HG03196 (cell line): ENCODE results near the gene PNPLA8.

ENCODE experiments used
- ATAC-seq: cut with Tn5 transposase; IDR thresholded peaks from one replicate; pipeline ENCODE4 v1.9.1; 2021; ENCODE audit not compliant: unreplicated experiment

Gene PNPLA8

DNA sequence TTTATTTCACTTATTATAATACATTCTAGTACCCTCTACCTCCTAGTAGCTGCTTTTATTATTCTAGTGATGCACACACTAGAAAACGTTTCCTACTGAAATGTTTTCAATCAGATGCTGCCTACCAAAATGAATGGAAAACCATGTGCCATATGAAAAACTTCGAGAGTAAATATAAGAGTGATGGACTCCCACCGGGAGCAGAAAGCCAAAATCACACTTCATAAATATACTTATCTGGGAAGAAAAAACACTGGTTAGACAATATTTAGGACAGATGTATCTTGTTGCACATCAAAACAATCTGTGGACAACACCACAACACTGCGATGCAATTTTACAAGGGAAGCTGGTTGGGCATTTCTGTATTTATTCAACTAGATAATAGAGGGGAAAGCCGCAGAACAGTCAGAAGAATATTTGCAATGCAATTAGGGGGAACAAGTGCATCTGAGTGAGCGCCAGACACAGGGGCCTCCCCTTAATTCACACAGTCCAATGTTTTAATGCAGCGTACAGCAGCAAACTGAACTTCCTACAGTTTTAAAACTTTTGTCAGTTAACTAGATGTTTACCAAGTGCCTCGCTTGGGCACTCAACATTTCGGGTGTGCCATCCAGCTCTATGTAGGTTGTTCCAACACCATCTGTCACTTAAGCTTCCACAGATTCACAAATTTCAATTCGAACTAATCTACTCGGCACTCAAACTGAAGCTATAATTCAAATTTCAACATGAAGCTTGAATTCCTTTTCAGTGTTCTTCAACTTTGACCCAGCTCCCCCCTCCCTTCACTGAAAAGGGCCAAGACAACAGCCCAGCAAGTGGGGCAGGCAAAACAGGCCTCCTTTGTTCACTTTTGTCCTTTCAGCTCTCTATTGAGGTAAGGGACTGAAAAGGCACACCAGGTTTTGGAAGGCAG, 77.1 kb downstream of the PNPLA8 start:
- no peak for ATAC-seq

DNA sequence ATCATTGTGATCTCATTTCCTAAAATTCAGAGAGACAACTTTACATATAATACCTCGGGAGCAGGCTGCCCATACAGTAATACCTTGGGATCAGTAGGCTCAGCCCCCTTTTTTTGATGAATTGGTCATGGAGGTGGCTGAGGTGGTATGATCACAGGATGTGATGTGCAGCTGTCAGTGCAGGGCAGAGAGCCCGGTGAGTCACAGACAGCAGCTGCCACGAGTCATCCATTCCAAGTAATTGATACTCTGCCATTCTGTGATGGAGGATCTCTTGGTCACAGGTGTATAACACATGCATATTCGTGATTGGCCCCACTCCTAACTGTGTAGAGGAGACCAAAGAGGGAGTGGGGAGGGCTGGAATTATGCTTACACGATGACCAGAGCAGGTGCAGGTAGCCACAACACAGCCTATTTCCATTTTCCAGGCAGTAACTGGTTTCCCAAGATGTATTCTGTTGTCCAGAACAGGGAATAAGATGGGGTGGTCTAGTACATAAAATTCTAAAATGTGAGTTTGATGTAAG, 83.8 kb downstream of the PNPLA8 start:
- no peak for ATAC-seq

DNA sequence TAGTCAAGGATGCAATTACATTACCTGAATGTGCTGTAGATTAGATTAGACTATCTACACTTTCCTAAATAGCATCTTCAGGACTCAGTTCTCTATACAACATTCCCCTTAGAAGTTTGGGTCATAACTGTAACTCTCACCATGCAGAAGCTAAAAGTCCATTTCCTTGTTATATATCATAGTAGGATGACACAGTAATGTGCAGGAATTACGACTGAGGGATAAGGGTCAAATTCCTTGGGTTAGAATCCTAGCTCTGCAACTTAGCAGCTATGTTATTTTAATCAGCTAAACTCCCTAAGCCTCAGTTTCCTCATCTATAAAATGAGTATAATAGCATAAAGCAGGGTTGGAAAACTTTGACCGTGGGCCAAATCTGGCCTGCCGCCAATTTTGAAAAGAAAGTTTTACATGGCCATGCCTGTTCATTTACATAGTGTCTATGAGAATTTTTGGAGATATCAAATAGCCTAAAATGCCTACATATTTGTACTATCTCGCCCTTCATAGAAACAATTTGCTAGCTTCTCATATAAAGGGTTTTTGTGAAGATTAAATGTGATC, 84.5 kb downstream of the PNPLA8 start:
- no peak for ATAC-seq

DNA sequence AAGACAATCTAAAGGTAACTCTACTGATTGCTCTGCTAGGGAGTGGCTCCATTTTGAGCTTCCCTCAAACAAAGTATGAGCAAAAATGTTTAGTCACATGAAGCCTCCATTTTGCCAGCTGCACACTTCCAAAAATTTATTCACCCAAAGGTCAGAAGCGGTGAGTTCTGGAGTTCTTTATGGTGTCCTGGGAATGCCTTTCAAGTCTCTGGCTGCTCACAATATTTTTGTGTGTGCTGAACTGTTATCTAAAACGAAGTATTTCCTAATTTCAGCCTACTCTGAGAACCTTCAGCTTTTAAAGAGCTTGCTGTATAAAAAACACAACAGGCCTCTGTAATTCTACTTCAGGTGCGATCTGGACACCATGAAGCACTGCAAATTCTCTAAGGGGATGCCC, 85.3 kb downstream of the PNPLA8 start:
- no peak for ATAC-seq

DNA sequence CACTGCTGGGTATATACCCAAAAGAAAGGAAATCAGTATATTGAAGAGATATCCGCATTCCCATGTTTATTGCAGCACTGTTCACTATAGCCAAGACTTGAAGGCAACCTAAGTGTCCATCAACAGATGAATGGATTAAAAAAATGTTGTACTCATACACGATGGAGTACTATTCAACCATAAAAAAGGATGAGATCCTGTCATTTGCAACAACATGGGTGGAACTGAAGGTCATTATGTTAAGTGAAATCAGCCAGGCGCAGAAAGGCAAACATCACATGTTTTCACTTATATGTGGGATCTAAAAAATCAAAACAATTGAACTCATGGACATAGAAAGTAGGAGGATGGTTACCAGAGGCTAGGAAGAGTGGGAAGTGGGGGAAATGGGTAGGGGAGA, 89.0 kb downstream of the PNPLA8 start:
- ATAC-seq: no peak

DNA sequence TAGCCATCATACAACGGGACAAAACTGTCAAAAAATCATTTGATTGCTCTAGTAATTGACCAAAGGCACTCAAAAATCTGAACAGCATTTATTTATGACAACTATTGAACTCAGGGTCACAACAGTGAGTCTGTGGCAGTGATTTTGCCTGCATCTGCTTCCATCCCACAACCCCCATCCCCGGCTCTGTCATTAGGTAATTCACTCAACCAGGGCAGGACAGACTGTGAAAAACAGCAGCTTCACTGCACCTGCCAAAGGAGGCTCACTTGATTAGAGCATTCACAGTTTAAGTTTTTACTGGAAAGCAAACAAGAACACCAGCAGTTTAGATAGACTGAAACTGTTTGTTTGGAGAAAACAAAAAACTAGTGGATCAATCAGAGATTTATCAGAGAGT, 91.9 kb downstream of the PNPLA8 start:
- no peak for ATAC-seq

DNA sequence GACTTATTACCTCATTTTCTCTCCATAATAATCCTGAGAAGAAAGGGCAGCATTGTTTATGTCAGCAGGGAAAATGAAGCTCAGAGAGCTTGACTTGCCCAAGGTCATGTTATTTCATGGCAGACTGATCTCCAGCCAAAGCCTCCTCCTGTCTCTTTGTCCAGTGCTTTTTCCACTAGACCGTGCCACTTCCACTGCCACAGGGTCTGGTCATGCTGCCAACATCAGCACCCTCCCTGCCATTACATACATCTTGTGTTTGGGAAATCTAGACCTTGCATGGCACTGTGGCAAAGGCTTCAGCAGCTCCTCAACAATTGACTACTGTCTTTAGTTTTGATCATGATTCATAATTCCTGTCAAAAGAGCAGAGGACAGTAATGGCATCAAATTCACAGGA, 94.8 kb downstream of the PNPLA8 start:
- no peak for ATAC-seq

DNA sequence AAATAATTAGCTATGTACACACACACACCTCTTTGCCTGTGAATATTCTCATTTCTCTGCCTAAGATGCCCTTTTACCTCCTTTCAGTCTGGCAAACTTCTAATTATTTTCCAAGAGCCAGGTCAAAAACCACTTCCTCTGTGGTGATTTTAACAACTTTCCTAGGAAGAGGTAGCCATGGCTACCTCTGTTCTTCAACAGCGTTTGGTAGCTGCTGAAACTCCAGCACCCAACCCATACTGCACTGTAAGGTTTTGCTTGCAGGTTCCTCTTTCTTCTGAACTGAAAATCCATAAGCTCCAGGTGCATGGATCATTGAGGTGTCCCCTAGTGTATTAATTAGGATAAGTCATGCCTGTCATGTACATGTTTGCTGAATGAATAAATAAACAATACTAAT, 95.3 kb downstream of the PNPLA8 start:
- ATAC-seq: no peak

DNA sequence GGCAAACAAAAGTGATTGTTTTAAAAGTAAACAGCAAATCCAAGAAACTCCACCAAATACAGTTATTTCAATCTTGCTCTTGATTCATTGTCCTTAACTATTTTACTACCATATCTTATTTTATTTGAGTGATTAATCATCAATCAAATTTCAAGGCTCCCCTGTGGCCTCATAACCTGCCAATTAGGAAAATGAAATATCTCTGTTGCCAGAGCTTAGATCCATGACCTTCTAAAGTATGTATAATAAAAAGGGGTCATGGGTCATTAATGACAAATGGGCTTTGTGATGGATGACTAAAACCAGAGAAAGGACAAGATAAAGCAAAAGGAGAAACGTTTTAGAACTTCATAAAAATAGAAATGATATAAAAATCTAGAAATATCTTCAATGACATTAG, 98.2 kb downstream of the PNPLA8 start:
- ATAC-seq: no peak

DNA sequence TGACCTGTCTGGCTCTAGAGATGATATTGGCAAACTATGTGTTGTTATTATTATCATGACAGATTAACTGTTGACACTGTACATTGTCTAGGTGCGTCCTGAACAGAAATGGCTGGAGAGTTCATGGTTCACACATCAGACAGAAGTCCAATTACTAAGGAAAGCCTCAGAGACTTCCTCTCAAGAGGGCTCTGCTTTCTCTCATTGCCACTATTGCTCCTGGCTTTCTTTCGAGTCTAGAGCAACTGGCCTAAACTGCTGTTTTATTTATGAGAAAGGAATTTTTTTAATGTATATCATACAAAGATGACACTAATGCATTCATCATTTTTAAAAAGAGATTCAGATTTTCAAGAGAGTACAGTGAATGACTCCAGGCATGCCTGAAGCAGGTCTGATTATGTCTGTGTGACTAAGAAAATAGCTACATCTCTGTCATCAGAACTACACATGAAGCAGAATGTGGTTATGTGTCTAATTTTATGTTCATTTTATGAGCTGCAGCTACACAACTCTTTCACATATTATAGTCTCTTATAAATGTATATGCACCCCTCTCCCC, 100.1 kb downstream of the PNPLA8 start:
- no peak for ATAC-seq

DNA sequence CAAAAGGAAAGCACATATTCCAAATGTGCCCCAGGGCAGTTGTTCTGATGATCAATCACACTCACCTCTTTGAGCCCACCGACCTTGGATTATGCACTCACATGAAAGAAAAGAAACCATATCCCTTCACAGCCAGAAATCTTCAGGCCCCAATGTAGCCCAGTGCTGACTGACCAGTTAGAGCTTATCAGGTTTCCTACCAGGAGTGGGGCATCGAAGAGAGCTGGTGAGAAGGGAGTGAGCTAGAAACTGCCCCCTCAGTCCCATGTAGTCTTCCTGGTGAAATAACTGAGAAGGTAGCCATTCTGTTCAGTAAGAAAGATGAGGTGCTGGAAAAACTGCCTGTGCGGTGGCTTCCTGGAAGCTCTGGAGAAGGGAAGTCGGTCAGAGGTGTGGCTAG, 101.9 kb downstream of the PNPLA8 start:
- ATAC-seq: no peak

DNA sequence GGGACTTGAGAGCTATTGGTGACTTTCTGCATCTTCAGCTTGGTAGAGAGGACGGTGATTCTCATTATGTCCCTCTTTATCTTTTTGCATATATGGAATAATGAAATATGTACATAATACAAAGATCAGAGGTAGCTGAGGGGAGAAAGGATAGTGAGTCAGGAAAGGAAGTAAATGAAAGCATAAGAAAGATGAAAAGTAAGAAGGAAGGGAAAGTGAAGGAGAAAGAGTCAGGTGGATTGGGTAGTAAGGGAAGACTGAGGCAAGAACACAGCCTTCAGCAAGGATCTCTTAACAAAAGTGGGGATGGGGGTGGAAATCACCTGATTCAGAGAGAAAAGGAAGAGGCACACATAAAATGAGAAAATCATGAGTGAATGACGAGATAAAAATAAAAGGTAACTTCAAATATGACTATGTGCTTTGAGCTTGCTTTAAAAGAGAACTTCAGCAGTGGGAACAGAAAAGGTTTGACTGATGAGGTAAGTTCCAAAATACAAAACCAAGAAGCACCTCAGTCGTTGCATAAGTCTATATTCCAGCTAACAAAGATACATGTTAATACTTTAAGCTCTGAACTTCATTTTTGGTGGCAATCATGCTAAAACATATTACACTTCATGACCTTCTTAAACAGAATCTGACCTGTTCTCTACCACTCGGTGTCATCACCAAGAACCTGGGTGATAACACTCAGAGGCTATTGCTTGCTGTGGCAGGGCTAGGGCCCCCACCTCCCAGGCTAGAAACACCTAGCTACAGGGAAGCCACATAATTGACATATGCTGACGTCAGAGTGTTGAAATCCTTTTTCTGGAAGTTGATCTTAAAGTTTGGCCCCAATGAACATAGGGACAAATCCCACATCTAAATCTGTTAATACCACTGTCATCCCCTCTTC, 102.6 kb downstream of the PNPLA8 start:
- no peak for ATAC-seq

DNA sequence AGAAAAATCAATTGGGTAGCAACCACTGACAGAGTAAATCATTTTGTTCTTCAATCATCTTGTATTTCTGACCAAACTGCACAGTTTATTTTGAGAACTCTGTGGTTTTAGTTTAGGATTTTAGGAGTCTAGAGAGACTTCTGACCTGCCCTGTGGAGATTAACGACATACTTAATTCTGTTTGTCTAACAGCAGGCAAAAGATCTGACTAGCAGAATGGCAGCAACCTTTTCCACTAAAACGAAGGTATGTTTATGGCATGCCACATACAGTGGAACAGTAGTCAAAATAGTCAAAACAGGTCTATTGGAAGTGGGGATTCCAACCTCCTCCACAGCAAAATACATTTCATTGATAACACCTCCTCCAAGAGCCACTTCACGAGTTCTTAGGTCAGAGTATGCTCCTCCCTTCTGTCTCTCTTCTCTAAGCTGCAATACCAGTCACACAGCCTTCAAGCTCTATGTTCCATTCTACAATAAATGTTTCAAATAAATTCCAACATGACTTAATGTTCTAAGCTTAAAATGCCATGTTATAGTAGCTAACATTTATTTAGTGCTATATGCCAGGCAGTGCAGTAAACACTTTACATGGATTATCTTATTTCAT, 104.1 kb downstream of the PNPLA8 start:
- no peak for ATAC-seq
